HG03135 (cell line): ENCODE results near the gene GPC2.
"Not testable (repeated sequence)": the region's sequence is repeated elsewhere in the genome, so short reads cannot be mapped to it uniquely, and the experiment has no call there.

Experiments used
- ATAC-seq: cut with Tn5 transposase; IDR thresholded peaks from one replicate; pipeline ENCODE4 v1.9.1; 2021; ENCODE audit warnings: mild to moderate bottlenecking, moderate library complexity; ENCODE audit not compliant: unreplicated experiment

Gene GPC2

GRCh38 chr7:100177045-100178001, at the start of gene GPC2, which contains the start of gene STAG3:
Gene GPC2 (minus strand): TSS chr7:100177381. CDS start chr7:100177199, 182 bp downstream.
Gene STAG3 (plus strand): TSS chr7:100177918. CDS start chr7:100180557, 2,639 bp downstream.
- peak; percentile 87 for ATAC-seq

GRCh38 chr7:100224891-100225290, 47.7 kb upstream of the GPC2 start:
- not testable (repeated sequence) for ATAC-seq

- ATAC-seq, result not testable (repeated sequence)
Measured at GRCh38 chr7:100223376-100223927, 46.3 kb upstream of the GPC2 start.

- no peak for ATAC-seq
Measured at GRCh38 chr7:100222445-100223132, 45.4 kb upstream of the GPC2 start.

- ATAC-seq, result no peak
Measured at GRCh38 chr7:100221767-100222444, 44.7 kb upstream of the GPC2 start.

GRCh38 chr7:100221231-100221718, 44.1 kb upstream of the GPC2 start:
- ATAC-seq, result peak; percentile 51

- ATAC-seq, result no peak
Measured at GRCh38 chr7:100220586-100221230, 43.5 kb upstream of the GPC2 start.

- ATAC-seq, result not testable (repeated sequence)
Measured at GRCh38 chr7:100219801-100220585, 42.8 kb upstream of the GPC2 start, which contains the start of gene PVRIG. Gene PVRIG (plus strand): TSS chr7:100219949. CDS start chr7:100219971, 22 bp downstream.

- ATAC-seq, result no peak
Measured at GRCh38 chr7:100219271-100219737, 42.1 kb upstream of the GPC2 start.

GRCh38 chr7:100217934-100218333, 40.8 kb upstream of the GPC2 start:
- not testable (repeated sequence) for ATAC-seq

GRCh38 chr7:100215895-100216294, 38.7 kb upstream of the GPC2 start:
- ATAC-seq, result no peak

GRCh38 chr7:100214356-100214755, 37.2 kb upstream of the GPC2 start:
- ATAC-seq, result not testable (repeated sequence)

GRCh38 chr7:100213672-100214071, 36.5 kb upstream of the GPC2 start:
- no peak for ATAC-seq

- no peak for ATAC-seq
Measured at GRCh38 chr7:100212631-100213286, 35.6 kb upstream of the GPC2 start.

GRCh38 chr7:100211342-100211780, 34.2 kb upstream of the GPC2 start:
- ATAC-seq, result peak; percentile 50

- ATAC-seq, result no peak
Measured at GRCh38 chr7:100210805-100211204, 33.6 kb upstream of the GPC2 start.

- ATAC-seq, result no peak
Measured at GRCh38 chr7:100209493-100209892, 32.3 kb upstream of the GPC2 start.

- ATAC-seq, result peak; percentile 80
Measured at GRCh38 chr7:100208911-100209408, 31.8 kb upstream of the GPC2 start.
